Amniotic stem cell (primary cell): ENCODE measurements around the gene CEP162.
"Not testable (repeated sequence)": the region's sequence is repeated elsewhere in the genome, so short reads cannot be mapped to it uniquely, and the experiment has no call there.

Experiments used
- DNase-seq: peaks from one replicate; lab custom pipeline; 2025; lab: John Stamatoyannopoulos, UW

Gene CEP162

GRCh38 chr6:84156306-84156705 is 71.1 kb downstream of the CEP162 start:
- DNase-seq, result no peak

DNA sequence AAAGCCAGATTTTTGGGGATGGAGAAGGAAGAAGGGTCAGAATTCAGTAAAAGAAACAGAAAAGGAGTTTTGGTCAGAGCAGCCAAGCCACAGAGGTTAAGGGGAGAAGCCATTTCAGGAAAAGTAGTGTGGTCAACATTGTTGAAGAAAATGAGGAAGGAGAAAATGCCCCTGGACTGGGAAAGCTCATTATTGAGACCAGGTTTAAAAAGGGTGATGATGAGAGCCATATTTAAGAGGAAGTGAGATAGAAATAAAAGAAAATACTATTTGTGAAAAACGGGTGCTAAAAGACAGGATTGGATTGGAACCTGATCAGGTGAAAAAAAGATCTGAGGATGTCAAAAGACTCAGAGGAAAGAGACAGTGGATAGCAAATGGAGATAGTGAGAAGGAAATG is 75.8 kb downstream of the CEP162 start:
- DNase-seq, result no peak

- no peak for DNase-seq
These were observed 76.7 kb downstream of the CEP162 start for GRCh38 chr6:84150705-84151104.

DNA sequence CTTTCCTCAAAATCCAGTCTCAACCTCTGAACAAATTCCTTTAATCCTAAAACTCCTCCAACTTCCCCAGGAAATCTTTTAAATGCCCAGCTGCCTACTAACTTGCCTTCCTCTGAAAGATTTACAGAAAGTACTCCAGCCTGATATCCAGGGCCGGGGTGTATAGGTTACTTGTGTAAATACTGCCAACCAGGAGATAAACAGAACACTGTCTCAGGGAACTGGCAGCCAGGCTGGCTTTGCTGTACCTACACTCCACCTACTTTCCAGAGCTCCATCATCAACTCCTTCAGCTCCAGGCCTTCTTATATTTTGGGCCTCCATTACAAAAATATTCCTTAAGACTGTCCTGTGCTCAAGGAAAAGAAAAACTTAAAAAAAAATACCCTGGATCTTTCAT is 85.9 kb downstream of the CEP162 start:
- DNase-seq, result no peak

- no peak for DNase-seq
These were observed 88.1 kb downstream of the CEP162 start for GRCh38 chr6:84139311-84139710.

- DNase-seq, result no peak
These were observed 89.4 kb downstream of the CEP162 start for GRCh38 chr6:84137989-84138575.

DNA sequence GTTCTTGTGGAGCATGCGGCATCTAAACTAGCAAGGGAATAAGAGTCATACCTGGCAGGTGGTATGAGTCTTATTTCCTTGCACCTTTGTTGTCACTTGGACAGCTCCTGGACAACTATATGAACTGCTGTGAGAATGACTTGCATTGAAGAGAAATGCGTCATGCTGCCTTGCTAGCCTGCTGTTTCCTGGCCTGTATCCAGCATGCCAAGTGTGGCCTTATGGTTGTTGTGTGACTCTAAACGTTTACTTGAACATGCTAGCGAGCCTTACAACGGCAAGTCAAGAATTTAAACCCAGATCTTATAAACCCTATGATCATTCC is 90.4 kb downstream of the CEP162 start:
- DNase-seq, result no peak

GRCh38 chr6:84136364-84137050 is 90.9 kb downstream of the CEP162 start:
- DNase-seq, result no peak

GRCh38 chr6:84135291-84135690 is 92.2 kb downstream of the CEP162 start:
- DNase-seq, result no peak

DNA sequence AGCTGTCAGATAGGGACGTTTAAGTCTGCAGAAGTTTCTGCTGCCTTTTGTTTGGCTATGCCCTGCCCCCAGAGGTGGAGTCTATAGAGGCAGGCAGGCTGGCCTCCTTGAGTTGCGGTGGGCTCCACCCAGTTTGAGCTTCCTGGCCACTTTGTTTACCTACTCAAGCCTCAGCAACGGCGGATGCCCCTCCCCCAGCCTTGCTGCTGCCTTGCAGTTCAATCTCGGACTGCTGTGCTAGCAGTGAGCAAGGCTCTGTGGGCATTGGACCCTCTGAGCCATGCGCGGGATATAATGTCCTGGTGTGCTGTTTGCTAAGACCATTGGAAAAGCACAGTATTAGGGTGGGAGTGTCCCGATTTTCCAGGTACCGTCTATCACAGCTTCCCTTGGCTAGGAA is 94.1 kb downstream of the CEP162 start:
- DNase-seq, result not testable (repeated sequence)

DNA sequence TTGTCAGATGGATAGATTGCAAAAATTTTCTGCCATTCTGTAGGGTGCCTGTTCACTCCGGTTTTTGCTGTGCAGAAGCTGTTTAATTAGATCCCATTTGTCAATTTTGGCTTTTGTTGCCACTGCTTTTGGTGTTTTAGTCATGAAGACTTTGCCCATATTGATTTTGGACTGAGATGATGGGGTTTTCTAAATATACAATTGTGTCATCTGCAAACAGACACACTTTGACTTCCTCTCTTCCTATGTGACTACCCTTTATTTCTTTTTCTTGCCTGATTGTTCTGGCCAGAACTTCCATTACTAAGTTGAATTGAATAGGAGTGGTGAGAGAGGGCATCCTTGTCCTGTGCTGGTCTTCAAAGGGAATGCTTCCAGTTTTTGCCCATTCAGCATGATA is 97.9 kb downstream of the CEP162 start:
- not testable (repeated sequence) for DNase-seq

DNA sequence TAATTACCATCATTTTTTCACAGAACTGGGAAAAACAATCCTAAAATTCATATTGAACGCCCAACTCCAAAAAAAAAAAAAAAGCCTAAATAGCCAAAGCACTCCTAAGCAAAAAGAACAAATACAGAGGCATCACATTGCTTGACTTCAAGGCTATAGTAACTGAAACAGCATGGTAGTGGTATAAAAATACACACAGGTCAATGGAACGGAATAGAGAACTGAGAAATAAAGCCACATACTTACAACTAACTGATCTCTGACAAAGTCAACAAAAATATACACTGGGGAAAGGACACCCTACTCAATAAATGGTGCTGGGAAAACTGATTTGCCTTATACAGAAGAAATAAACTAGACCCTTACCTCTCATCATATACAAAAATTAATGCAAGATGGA is 104.3 kb downstream of the CEP162 start:
- DNase-seq, result no peak

- no peak for DNase-seq
These were observed 108.2 kb downstream of the CEP162 start for GRCh38 chr6:84119277-84119676.

GRCh38 chr6:84118191-84118590 is 109.3 kb downstream of the CEP162 start:
- no peak for DNase-seq

DNA sequence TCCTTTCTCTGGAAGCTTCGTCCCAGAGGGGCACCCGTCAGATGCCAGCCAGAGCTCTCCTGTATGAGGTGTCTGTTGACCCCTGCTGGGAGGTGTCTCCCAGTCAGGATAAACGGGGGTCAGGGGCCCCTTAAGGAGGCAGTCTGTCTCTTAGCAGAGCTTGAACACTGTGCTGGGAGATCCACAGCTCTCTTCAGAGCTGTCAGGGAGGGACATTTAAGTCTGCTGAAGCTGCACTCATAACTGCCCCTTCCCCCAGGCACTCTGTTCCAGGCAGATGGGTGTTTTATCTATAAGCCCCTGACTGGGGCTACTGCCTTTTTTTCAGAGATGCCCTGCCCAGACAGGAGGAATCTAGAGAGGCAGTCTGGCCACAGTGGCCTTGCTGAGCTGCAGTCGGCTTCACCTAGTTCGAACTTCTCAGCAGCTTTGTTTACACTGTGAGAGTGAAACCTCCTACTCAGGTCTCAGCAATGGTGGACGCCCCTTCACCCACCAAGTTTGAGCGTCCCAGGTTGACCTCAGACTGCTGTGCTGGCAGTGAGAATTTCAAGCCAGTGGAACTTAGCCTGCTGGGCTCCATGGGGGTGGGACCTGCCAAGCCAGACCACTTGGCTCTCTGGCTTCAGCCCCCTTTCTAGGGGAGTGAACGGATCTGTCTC is 112.4 kb downstream of the CEP162 start:
- DNase-seq, result not testable (repeated sequence)

GRCh38 chr6:84111351-84111750 is 116.1 kb downstream of the CEP162 start:
- DNase-seq, result not testable (repeated sequence)

DNA sequence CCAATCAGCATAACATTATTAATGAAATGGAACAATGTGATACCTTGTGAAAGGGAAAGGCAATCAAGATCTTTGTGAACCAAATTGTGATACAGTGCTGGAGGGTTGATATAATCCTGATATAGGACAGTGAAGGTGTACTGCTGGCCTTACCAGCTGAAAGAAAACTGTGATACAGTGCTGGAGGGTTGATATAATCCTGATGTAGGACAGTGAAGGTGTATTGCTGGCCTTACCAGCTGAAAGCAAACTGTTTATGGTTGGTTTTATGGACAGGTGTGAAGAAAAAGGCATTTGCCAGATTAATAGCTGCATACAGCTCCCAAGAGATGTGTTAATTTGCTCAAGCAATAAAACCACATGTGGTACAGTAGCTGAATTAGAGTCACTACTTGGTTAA is 119.9 kb downstream of the CEP162 start:
- DNase-seq, result no peak

DNA sequence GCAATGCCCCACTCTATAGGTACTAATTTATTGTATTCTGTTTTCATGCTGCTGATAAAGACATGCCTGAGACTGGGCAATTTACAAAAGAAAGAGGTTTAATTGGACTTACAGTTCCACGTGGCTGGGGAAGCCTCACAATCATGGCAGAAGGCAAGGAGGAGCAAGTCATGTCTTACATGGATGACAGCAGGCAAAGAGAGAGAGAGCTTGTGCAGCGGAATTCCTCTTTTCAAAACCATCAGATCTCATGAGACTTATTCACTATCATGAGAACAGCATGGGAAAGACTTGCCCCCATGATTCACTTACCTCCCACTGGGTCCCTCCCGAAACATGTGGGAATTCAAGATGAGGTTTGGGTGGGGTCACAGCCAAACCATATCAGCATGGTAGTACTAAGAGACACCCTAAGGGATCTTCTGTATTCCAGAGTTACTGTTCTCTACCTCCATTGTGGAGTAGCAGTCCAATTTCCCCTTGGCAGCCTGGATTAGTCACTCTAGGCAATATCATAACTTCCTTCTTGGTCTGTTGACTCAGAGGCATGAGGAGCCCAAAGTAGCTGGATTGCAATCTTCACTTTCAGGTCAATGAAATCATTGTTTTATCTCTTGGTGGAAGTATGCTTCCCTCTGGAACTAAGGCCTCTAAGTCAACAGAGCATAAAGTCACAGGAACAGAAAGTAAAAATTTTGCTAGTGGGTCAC is 122.1 kb downstream of the CEP162 start:
- DNase-seq, result not testable (repeated sequence)

DNA sequence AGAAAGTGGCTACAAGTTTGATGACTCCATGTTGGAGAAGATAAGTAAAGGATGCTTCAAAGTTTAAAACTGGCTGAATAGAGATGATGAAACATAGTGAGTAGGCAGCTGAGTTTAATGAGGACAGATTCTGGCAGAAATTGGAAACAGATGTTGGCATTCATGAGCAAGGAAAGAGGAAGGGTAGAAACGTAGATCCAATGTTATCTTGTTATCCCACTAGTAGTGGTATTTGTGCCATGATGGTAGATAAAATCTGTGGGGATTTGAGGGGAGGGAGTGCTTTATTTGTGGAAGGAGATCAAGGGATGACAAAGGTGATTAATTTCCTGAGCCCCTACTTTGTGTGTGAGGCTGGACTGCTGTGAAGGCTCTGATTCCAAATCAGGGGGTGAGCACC is 124.4 kb downstream of the CEP162 start:
- DNase-seq, result peak; percentile 12

- DNase-seq, result no peak
These were observed 132.3 kb downstream of the CEP162 start for GRCh38 chr6:84095156-84095555.

GRCh38 chr6:84093441-84094435 is 133.7 kb downstream of the CEP162 start:
- no peak for DNase-seq

- no peak for DNase-seq
These were observed 137.9 kb downstream of the CEP162 start for GRCh38 chr6:84089552-84089951.
